Measurements from ENCODE around the gene DOCK2.

DNA sequence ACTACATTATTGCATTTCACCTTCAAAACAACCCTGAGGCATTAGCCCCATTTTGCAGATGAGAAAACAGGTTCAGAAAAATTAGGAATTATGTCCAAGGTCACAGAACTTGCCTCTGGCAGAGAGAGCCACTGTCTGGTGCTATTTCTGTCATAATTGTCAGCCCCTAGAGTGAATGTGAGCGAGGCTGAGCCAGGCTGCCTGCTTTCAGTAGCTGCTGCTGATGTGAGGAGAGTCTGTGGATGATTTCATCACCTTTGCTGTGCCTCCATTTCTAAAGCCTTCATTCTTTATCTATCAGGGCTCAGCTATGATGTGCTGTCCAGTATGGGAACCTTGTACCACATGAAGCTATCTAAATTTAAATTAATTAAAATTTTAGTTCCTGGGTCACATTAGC, 271.8 kb downstream of the DOCK2 start:
- TF ChIP-seq, protein P1, sequence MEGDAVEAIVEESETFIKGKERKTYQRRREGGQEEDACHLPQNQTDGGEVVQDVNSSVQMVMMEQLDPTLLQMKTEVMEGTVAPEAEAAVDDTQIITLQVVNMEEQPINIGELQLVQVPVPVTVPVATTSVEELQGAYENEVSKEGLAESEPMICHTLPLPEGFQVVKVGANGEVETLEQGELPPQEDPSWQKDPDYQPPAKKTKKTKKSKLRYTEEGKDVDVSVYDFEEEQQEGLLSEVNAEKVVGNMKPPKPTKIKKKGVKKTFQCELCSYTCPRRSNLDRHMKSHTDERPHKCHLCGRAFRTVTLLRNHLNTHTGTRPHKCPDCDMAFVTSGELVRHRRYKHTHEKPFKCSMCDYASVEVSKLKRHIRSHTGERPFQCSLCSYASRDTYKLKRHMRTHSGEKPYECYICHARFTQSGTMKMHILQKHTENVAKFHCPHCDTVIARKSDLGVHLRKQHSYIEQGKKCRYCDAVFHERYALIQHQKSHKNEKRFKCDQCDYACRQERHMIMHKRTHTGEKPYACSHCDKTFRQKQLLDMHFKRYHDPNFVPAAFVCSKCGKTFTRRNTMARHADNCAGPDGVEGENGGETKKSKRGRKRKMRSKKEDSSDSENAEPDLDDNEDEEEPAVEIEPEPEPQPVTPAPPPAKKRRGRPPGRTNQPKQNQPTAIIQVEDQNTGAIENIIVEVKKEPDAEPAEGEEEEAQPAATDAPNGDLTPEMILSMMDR (IDR thresholded peaks at IDR 0.05), result no peak
- no peak for TF ChIP-seq POLR2A (IDR thresholded peaks at IDR 0.05)

All from uterus (tissue), 2 donors.